ENCODE measurements around the gene ARHGAP28.

DNA sequence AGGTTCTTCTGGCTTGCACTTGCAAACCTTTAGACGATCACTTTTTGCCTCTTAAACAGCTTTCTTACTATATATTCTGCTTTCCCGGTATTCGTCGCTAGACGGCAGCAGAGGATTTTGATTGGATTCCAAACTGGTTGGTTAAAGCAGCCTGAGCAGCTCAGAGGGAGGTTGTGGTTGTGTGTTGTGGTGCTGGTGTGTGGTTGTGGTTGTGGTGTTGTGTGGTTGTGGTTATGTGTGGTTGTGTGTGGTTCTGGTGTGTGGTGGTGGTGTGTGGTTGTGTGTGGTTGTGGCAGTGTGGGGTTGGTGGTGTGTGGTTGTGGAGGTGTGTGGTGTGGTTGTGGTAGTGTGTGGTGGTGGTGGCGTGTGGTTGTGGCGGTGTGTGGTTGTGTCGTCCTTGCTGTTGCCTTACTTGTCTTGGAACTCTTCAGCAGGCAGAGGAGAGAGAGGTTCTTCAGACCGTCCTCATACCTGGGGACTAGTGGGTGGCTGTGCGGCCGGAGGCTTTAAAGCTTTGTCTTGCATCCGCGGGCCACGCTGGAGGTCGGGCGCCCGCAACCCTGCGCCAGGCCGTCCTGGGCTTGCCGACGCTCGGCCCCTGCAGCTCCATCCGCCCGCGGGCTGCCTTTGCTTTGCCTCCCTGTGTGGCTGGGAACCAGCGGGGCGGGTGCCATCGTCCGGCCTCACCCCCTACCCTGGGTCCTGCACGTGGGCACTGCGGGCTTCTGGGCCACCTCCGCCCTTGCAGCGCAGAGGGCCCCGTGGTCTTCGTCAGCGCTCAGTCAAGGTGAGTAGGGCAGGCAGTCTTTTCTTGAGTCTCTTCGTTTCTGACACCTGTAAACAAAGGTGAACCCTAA is 190.8 kb downstream of the ARHGAP28 start:
- no peak for TF ChIP-seq POLR2AphosphoS5 (IDR thresholded peaks at IDR 0.05)
- TF ChIP-seq, protein P1, sequence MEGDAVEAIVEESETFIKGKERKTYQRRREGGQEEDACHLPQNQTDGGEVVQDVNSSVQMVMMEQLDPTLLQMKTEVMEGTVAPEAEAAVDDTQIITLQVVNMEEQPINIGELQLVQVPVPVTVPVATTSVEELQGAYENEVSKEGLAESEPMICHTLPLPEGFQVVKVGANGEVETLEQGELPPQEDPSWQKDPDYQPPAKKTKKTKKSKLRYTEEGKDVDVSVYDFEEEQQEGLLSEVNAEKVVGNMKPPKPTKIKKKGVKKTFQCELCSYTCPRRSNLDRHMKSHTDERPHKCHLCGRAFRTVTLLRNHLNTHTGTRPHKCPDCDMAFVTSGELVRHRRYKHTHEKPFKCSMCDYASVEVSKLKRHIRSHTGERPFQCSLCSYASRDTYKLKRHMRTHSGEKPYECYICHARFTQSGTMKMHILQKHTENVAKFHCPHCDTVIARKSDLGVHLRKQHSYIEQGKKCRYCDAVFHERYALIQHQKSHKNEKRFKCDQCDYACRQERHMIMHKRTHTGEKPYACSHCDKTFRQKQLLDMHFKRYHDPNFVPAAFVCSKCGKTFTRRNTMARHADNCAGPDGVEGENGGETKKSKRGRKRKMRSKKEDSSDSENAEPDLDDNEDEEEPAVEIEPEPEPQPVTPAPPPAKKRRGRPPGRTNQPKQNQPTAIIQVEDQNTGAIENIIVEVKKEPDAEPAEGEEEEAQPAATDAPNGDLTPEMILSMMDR (IDR thresholded peaks at IDR 0.05), result peak; percentile 34 to 79 (median 70)

All from prostate gland (tissue), 2 donors.